Fibroblast of gingiva (primary cell): ENCODE results near the gene IQGAP2.
"Not testable (repeated sequence)": the region's sequence is repeated elsewhere in the genome, so short reads cannot be mapped to it uniquely, and the experiment has no call there.

ENCODE experiments used
- DNase-seq: peaks from one replicate; pipeline ENCODE4 v3.0.0-alpha.2; 2011; ENCODE audit warnings: low read depth

Gene IQGAP2, protein sequence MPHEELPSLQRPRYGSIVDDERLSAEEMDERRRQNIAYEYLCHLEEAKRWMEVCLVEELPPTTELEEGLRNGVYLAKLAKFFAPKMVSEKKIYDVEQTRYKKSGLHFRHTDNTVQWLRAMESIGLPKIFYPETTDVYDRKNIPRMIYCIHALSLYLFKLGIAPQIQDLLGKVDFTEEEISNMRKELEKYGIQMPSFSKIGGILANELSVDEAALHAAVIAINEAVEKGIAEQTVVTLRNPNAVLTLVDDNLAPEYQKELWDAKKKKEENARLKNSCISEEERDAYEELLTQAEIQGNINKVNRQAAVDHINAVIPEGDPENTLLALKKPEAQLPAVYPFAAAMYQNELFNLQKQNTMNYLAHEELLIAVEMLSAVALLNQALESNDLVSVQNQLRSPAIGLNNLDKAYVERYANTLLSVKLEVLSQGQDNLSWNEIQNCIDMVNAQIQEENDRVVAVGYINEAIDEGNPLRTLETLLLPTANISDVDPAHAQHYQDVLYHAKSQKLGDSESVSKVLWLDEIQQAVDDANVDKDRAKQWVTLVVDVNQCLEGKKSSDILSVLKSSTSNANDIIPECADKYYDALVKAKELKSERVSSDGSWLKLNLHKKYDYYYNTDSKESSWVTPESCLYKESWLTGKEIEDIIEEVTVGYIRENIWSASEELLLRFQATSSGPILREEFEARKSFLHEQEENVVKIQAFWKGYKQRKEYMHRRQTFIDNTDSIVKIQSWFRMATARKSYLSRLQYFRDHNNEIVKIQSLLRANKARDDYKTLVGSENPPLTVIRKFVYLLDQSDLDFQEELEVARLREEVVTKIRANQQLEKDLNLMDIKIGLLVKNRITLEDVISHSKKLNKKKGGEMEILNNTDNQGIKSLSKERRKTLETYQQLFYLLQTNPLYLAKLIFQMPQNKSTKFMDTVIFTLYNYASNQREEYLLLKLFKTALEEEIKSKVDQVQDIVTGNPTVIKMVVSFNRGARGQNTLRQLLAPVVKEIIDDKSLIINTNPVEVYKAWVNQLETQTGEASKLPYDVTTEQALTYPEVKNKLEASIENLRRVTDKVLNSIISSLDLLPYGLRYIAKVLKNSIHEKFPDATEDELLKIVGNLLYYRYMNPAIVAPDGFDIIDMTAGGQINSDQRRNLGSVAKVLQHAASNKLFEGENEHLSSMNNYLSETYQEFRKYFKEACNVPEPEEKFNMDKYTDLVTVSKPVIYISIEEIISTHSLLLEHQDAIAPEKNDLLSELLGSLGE (N-terminal part only)

DNA sequence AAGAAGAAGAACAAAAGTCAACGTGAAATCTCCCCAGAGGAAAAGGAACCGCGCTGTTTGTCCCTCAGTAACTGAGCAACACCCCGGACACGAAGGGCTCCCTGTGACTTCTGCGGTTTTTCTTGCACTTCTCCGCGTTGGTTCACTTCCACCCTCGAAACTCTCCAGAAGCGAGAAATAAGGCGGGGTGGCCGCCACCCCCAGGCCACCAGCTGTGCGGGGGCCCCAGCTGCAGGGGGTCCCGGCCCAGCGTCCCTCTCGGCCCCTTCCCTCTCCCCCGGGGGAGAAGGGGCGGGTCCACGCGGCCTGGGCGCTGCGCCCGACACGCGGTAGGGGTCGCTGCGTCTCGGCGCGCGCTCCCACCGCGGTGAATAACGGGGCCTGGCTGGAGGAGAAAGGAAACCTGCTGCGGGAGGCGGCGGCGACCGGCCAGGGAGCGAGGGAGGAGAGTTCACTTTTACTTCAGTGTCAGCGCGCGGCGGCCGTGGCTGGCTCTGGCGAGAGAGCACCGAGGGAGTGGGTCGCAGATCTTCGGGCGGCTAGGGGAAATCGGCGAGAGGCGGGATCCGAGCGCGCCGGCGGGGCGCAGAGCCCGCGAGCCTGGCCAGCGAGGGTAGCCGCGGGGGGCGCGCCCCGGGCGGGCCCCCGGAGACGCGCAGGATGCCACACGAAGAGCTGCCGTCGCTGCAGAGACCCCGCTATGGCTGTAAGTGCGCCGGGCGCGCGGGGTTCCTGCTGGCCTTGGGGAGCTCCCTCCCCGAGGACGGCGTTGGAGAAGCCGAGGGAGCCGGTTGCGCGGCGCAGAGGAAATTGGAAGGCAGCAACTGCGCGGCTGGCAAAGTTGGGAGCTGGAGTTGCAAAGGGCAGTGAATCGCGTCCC, at the start of gene IQGAP2:
Gene IQGAP2, plus strand, starts transcription at position 400 of the 880 bp plus-strand sequence. Its CDS starts 261 bp downstream, at position 661.
- peak; percentile 18 for DNase-seq

- DNase-seq: no peak
Observed at GRCh38 chr5:76356887-76357286, 46.2 kb upstream of the IQGAP2 start.

- no peak for DNase-seq
Observed at GRCh38 chr5:76363352-76364225, 39.5 kb upstream of the IQGAP2 start.

- no peak for DNase-seq
Observed at GRCh38 chr5:76364226-76364589, 38.9 kb upstream of the IQGAP2 start.

GRCh38 chr5:76365561-76365960, 37.5 kb upstream of the IQGAP2 start:
- DNase-seq: no peak

- no peak for DNase-seq
Observed at GRCh38 chr5:76366596-76366995, 36.5 kb upstream of the IQGAP2 start.

- DNase-seq: no peak
Observed at GRCh38 chr5:76367623-76368371, 35.3 kb upstream of the IQGAP2 start.

- DNase-seq: no peak
Observed at GRCh38 chr5:76368941-76369340, 34.1 kb upstream of the IQGAP2 start.

- DNase-seq: not testable (repeated sequence)
Observed at GRCh38 chr5:76369668-76370067, 33.4 kb upstream of the IQGAP2 start.

DNA sequence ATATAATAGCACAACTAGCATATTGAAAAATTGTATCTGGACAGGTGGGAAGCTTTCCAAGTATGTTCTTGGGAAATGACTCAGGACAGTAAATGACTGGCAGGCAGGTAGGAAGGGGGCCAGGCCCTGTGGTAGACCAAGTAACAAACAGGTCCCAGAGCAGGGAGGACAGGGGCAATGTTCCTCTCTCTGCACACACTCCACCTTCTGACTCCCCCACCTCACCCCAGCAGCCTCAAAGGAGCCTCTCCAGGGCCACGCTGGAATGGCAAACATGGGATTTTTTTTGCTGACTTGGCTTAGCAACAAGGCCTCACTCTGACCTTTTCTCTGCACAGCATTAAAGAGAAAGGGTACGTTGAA, 31.1 kb upstream of the IQGAP2 start:
- no peak for DNase-seq

- DNase-seq: peak; percentile 27
Observed at GRCh38 chr5:76372323-76373054, 30.6 kb upstream of the IQGAP2 start.

- no peak for DNase-seq
Observed at GRCh38 chr5:76376148-76376865, 26.8 kb upstream of the IQGAP2 start.

DNA sequence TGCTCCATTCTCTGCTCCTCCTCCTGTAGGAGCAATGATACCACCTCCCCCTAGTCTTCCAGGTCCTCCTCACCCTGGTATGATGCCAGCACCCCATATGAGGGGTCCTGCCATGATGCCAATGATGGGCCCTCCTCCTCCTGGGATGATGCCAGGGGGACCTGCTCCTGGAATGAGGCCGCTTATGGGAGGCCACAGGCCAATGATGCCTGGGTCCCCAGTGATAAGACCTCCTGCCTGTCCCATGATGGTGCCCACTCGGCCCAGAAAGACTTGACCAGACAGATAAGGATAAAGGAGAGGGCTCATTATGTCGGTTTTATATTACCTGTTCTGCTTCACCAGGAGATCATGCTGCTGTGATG, 26.2 kb upstream of the IQGAP2 start:
- no peak for DNase-seq

GRCh38 chr5:76378355-76378754, 24.7 kb upstream of the IQGAP2 start:
- DNase-seq: no peak

GRCh38 chr5:76379316-76379715, 23.8 kb upstream of the IQGAP2 start:
- DNase-seq: no peak

GRCh38 chr5:76379855-76380254, 23.2 kb upstream of the IQGAP2 start:
- no peak for DNase-seq

DNA sequence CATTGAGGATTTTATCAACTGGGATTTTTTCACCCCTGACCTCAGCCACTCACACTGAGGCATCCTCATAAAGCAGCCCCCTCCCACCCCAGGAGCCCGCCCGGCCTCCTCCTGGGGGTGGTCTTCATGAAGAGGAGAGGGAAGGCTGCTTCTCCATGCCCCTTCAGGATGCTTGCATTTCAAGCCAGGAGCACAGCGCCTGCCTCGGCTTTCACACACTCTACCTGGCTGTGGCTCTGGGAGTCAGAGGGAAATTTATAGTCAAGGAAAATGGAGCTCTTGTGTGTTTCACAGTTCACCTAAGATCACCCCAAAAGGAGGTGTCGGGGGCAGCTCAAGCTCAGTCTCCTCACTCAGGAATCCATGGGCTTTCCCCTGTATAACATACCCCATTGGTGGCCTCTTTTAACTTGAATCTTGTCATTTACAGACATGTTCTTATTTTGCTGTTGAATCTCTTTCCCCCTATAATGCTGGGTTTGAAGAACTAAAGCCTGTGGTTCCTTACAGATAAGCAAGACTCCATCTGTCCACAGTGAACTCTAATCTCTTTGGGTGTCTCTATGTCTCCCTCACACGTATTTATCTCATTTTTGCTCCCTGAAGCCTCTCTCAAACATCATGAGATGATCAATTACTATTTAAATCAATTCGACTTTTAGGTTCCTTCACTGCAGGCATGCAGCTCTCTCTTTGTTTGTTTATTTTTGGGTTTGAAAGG, 22.6 kb upstream of the IQGAP2 start:
- DNase-seq: no peak
